GM06990 (cell line): Measurements from ENCODE around the gene CGAS.
"Not testable (repeated sequence)": the region's sequence is repeated elsewhere in the genome, so short reads cannot be mapped to it uniquely, and the experiment has no call there.

Experiments used
- DNase-seq: peaks from one replicate; pipeline ENCODE4 v3.0.0-alpha.2; 2011; ENCODE audit not compliant: insufficient read length; ENCODE audit errors: extremely low read depth
- H3K27me3 ChIP-seq: replicated peaks from 2 replicates; pipeline ENCODE4 v1.6.0; 2011; ENCODE audit warnings: low read length; ENCODE audit not compliant: control insufficient read depth, insufficient read depth
- H3K36me3 ChIP-seq: 2 replicates; pipeline ENCODE4 v1.5.1; 2011; ENCODE audit warnings: low read length; ENCODE audit not compliant: control insufficient read depth, insufficient read depth
- H3K4me3 ChIP-seq: replicated peaks from 2 replicates; pipeline ENCODE4 v1.5.1; 2011; ENCODE audit warnings: low read depth, mild to moderate bottlenecking, control low read depth, low read length
- TF ChIP-seq, protein P1 (sequence below): IDR thresholded peaks from 2 replicates; pipeline ENCODE4 v1.5.1; 2011; ENCODE audit warnings: low read length, control low read depth, mild to moderate bottlenecking, inconsistent platforms; ENCODE audit not compliant: insufficient read depth, poor library complexity, severe bottlenecking

CGAS gene

GRCh38 chr6:73388800-73389512 is 63.1 kb downstream of the CGAS start:
- TF ChIP-seq, protein P1, sequence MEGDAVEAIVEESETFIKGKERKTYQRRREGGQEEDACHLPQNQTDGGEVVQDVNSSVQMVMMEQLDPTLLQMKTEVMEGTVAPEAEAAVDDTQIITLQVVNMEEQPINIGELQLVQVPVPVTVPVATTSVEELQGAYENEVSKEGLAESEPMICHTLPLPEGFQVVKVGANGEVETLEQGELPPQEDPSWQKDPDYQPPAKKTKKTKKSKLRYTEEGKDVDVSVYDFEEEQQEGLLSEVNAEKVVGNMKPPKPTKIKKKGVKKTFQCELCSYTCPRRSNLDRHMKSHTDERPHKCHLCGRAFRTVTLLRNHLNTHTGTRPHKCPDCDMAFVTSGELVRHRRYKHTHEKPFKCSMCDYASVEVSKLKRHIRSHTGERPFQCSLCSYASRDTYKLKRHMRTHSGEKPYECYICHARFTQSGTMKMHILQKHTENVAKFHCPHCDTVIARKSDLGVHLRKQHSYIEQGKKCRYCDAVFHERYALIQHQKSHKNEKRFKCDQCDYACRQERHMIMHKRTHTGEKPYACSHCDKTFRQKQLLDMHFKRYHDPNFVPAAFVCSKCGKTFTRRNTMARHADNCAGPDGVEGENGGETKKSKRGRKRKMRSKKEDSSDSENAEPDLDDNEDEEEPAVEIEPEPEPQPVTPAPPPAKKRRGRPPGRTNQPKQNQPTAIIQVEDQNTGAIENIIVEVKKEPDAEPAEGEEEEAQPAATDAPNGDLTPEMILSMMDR, result peak; percentile 54
- Histone ChIP-seq H3K36me3 (no peaks in the 10 kb centered on the region), H3K27me3 (no peaks in the 10 kb centered on the region; the same call in 1 of the 2 replicates), H3K4me3 (peak overlapping the region; percentile 60)
- peak; percentile 61 for DNase-seq

DNA sequence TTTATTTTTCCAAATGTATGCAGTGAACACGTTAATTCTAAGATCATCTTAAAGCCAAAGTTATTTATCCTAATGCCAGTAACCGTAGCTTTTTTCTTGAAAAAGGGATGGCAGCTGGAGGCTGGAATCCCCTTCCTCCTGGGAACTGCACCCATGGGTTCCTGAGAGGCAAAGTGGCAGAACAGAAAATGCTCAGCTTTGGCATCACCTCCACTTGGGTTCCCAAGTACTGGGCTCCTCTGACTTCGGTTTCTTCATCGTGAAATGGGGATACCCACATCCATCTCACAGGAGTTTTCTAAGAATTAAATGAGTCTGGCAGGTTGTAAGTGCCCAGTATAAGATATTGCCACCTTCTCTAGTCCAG is 63.7 kb downstream of the CGAS start:
- TF ChIP-seq, protein P1, result no peak

DNA sequence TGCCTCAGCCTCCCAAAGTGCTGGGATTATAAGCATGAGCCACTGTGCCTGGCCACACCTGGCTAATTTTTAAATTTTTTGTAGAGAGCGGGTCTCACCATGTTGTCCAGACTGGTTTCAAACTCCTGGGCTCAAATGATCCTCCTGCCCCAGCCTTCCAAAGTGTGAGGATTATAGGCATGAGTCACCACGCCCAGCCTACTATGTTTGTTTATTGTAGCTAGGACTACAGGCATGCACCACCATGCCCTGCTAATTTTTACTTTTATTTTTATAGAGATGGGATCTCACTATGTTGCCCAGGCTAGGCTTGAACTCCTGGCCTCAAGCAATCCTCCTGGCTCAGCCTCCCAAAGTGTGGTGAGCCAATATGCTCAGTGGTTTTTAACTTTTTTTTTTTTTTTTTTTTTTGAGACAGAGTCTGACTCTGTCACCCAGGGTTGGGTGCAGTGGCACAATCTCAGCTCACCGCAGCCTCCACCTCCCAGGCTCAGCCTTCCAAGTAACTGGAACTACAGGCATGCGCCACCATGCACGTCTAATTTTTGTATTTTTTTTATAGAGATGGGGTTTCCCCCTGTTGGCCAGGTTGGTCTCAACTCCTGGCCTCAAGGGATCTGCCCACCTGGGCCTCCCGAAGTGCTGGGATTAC is 69.5 kb downstream of the CGAS start:
- DNase-seq, result no peak

More for the DNA sequence above, 63.7 kb downstream of the CGAS start:
- no peak for DNase-seq
- no peaks in the 10 kb centered on the region; the same call in 1 of the 2 replicates for H3K27me3 ChIP-seq
- no peaks in the 10 kb centered on the region for H3K36me3 ChIP-seq
- H3K4me3 ChIP-seq, result peak overlapping the region; percentile 60

DNA sequence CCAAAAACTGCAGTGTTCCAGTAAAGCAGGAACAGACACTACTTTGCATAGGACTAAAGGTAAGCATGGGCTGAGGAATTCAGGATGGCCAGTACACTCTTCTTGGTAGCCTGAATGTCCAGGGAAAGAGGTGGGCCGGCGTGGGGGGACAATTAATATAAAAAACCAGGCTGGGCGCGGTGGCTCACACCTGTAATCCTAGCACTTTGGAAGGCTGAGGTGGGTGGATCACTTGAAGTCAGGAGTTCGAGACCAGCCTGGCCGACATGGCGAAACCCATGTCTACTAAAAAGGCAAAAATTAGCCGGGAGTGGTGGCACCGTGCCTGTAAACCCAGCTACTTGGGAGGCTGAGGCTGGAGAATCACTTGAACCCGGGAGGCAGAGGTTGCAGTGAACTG is 70.6 kb downstream of the CGAS start:
- H3K36me3 ChIP-seq, DNase-seq, H3K4me3 ChIP-seq, H3K27me3 ChIP-seq: not testable (repeated sequence)

More for the DNA sequence above, 69.5 kb downstream of the CGAS start:
- Histone ChIP-seq H3K4me3 (no peak overlapping the region), H3K27me3 (no peaks in the 10 kb centered on the region), H3K36me3 (no peaks in the 10 kb centered on the region)
- TF ChIP-seq, protein P1, result no peak

- TF ChIP-seq, protein P1, result no peak
- Histone ChIP-seq H3K27me3 (no peaks in the 10 kb centered on the region), H3K36me3 (no peaks in the 10 kb centered on the region), H3K4me3 (no peak overlapping the region)
- DNase-seq, result no peak
These were observed 74.9 kb downstream of the CGAS start for GRCh38 chr6:73377225-73377624.

GRCh38 chr6:73375216-73375615 is 76.9 kb downstream of the CGAS start:
- TF ChIP-seq, protein P1, result no peak
- no peaks in the 10 kb centered on the region for H3K36me3 ChIP-seq
- no peaks in the 10 kb centered on the region for H3K27me3 ChIP-seq
- no peak overlapping the region for H3K4me3 ChIP-seq
- no peak for DNase-seq
